ENCODE data around the gene ZNF747.
A peak's percentile ranks its signal among the peaks of the same experiment; 100 is the strongest.
"Not testable (repeated sequence)": the region's sequence is repeated elsewhere in the genome, so short reads cannot be mapped to it uniquely, and the experiment has no call there.

Gene ZNF747

DNA sequence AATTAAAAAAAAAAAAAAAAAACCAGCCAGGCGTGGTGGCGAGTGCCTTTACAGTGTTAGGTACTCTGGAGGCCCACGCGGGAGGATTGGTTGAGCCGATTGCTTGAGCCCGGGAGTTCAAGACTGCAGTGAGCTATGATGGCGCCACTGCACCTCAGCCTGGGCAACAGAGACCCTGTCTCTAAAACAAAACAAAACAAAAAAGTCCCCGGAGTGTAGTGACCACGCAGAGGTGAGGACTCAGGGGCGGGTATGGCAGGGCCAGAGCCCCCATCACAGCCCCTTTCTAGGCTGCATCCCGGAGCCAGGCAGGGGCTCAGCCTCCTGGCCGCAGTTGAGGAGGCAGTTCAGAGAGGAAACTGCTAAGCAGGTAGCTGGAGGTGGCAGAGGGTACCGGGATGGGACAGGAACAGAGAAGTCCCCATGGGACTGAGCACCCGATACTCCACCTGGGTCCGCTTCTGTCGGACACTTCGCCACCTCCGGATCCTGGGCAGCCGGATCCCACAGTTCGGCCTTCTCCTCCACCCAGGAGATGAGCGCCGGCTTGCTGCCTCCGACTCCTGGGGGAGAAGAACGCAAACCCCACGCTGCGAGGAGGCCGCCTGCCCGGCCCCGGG, 800 bp downstream of the ZNF747 start:
- DNase-seq (ENCODE audit: low spot score): peak; percentile 18

DNA sequence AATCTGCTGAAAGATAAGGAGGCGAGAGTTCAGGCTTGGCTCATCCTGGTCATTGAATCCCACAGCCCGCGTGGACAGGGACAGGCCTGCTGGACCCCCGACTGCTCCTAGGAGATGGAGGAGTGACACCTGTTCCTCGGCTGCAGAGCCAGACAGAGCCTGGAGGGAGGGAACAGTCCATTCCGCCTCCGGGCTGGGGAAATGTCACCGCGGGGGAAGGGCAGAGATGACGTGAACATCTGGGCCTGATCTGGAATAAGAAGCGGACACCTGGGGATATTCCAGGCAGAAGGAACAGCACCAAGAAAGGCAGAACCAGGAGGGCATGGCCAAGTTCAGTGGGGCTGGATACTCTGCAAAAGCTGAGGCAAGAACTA, 1.5 kb downstream of the ZNF747 start:
- DNase-seq (ENCODE audit: low spot score): no peak

DNA sequence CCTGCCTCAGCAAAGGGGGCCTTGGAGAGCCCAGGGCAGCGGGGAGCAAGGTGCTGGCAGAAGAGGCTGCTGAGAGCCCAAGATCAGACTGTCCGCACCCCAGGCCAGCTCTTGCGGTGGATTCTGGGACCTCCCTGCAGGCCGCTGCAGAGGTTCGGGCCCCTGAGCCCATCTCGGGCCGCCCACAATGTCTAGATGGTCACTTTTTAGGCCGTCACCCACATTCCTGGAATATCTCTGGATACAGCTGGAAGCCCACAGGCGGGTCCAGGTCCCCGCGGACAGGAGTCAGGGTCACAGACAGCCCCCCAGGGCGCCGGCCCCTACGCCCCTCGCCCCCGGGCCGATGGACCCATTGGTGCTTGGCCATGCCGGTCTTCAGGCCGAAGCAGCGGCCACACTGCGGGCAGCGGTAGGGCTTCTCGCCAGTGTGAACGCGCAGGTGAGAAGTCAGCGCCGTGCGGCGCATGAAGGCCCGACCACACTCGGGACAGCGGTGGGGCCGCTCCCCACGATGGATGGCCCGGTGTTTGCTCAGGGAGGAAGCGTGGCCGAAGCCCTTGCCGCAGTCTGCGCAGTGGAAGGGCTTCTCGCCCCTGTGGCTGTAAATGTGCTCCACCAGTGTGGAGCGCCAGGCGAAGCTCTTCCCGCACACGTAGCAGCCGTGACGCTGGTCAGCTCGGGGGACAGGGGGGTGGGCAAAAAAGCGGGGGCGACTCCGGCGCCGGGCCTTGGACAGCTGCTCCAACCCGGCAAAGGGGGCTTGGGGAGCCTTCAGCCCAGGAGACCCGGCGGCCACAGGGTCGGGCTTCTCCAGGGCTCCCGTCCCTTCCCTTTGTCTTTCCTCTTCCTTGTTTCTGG, 2.1 kb downstream of the ZNF747 start:
- no peak for DNase-seq (ENCODE audit: low spot score)

DNA sequence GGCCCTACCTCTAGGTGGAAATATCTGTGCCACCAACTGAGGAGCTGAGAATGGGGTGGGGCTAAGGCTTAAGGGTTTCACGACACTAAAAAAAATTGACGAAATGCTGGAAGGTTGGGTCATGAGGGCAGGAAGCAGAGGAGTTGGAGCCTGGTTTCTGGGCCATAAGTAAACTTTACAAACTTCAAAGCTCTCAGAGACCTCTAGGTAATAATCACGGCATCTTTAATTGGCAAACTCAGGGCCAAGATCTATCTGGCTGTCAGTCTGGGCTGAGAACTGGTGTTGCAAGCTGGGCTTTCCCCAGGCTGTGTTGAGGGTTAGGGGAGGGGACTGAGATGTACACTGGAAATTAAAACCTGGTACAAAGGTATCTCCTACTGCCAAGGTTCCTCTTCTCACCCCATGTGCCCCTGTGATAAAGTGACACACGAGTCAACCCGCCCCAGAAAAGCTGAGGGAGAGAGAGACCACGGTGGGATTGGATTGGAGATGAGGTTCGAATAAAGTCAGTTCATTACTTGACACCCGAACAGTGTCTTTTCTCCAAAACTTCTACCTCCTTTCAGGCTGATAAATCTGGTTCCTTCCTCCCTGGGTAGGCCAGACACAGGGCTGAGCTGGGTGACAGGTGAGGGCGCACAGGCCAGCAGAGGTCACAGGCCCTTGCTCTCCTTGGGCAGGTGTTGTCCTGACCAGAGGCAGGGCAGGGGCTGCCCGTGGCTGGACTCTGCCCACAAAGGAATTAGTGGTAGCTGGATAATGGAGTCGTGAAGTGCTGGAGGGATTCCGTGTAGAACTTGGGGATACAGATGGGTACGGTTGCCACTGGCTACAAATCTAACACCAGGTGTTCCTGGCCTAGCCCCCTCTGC, 4.3 kb downstream of the ZNF747 start:
- no peak for DNase-seq (ENCODE audit: low spot score)

DNA sequence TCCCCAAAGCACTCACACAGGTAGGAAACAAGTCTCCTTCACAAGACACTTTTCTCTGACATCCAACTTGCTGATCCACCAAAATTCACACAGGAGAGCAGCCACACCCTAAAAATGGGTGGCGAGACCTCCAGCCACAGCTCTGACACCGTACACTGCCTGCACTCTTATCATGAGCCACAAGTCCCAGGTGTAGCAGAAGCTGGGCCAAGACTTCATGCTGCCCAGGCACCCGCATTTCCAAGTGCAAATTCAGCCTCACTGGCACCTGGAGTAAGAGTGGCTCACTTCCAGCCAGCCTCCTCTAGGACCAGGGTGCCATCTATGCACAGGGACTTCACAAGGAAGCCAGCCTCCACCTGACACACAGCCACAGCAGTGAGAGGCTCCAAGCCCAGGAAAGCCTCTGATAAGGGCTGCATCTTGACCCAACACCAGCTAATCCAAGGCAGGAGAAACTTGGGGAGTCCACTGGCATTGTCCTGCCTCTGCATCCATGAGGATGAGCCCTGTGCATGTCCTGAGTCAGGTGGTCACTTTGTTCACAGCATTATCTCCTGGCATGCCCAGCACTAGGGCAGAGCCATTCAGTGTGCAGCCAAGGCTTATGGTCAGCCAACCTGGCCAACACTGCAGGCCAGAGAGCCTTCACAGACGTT, 5.7 kb downstream of the ZNF747 start:
- peak; percentile 45 for DNase-seq (ENCODE audit: low spot score)

DNA sequence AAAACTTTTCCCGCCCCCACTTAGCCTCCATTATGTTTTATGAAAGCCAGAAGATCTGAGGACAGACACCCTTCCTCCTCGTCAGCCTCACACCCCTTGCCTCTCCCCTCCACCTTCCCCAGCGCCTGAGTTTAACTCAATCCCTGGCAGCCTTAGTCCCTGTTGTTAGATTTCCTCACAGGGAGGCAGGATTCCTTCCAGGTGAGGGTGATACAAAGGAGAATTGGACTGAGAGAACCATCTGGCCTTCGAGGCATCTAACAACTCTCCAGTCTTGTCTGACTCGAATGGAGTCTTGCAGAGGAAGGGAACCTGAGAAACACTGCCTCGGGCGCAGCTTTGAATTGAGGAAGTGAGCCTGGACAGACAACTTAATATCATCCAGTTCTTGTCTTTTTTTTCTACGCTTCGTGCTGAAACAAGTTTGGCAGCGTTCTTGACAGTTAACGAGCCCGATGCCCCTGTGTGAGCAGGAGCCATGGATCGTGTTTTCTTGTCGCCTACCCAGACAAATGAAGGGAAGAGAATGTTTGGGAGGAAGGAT, 7.0 kb downstream of the ZNF747 start:
- no peak for DNase-seq (ENCODE audit: low spot score)

DNA sequence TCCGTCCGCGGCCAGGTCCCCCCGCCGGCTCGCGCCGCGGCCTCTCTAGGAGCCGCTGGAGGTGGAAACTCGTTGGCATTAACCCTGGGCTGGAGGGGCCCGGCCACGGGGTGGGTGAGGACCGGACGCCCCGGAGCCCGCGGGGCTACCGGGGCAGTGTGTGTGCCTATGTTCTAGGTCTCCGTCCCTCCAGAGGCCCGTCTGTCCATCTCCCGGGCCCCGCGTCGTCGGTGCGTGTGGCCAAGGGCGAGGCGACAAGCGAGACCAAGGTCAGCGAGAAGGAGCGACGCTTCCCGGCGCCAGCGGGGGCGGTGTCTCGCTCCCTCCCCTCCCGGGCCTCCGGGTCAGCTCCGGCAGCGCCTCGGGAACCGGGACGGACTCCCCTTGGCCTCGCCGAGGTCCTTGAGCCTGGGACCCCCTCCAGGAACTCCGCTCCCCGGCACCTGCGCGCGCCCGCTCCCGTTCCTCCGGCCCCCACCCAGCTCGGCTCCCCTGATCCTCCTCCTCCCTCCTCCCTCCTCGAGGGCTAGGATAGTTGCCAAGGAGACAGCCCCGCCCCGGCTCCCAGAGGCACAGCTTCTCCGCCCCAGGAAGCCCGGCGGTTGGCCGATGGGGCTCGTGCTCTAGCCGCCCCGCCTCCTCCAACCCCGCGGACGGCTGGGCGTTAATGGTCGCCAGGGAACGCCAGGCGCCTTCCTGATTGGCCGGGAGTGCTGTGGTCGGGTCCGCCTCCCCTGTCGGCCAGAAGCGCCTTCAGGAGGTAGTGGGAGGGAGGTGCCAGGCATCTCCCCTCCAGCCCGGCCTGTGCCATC, 7.6 kb downstream of the ZNF747 start:
- peak; percentile 99 for DNase-seq (ENCODE audit: low spot score)

DNA sequence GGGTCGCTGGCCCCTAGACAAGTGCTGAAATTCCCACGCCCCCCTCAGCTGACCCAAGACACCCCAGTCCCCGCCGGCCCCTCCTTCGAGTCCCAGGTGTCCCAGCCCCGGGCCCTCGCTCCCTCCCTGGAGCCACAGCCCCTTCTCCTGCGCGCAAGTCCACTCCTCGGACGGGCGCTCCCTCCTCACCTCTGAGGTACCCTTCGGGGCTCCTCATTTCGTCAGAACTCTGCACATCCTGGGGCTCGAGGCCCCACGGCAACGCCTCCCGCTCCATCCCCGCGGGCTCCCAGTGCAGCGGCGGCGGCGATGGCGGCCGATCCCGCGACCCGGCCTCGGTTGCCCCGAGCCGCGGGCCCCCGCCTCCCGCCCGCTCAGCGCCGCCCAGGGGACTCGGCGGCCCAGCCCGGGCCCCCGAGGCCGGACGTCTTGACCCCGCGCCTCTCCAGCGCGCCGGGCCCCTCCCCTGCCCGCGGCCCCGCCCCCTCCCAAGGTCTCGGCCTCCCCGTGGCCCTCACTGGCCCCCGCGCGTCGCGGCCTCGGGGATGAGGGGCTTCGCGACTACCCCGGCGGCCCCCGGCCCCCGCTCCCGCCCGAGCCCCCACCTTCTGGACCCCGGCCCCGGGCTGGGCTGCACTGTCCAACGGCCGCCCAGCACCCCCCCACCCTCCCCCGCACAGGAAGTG, 8.4 kb downstream of the ZNF747 start, which contains the start of gene ZNF768:
TSS of gene ZNF768 (minus strand) at position 430 of the 686 bp plus-strand sequence. CDS start at position 277, 153 bp downstream.
- no peak for DNase-seq (ENCODE audit: low spot score)

DNA sequence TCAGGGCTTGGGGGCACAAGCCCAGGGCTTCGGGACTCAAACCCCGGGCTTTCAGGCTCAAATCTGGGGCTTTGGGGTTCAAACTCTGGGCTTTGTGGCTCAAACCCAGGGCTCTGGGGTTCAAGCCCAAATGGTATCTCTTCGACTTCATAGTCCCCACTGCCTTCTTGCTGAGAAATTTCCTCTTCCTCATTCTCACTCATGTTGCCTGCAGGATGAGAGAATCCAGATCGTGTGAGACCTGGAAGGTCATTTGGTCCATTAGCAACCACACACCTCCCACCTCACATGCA, 8.9 kb downstream of the ZNF747 start:
- no peak for DNase-seq (ENCODE audit: low spot score)

DNA sequence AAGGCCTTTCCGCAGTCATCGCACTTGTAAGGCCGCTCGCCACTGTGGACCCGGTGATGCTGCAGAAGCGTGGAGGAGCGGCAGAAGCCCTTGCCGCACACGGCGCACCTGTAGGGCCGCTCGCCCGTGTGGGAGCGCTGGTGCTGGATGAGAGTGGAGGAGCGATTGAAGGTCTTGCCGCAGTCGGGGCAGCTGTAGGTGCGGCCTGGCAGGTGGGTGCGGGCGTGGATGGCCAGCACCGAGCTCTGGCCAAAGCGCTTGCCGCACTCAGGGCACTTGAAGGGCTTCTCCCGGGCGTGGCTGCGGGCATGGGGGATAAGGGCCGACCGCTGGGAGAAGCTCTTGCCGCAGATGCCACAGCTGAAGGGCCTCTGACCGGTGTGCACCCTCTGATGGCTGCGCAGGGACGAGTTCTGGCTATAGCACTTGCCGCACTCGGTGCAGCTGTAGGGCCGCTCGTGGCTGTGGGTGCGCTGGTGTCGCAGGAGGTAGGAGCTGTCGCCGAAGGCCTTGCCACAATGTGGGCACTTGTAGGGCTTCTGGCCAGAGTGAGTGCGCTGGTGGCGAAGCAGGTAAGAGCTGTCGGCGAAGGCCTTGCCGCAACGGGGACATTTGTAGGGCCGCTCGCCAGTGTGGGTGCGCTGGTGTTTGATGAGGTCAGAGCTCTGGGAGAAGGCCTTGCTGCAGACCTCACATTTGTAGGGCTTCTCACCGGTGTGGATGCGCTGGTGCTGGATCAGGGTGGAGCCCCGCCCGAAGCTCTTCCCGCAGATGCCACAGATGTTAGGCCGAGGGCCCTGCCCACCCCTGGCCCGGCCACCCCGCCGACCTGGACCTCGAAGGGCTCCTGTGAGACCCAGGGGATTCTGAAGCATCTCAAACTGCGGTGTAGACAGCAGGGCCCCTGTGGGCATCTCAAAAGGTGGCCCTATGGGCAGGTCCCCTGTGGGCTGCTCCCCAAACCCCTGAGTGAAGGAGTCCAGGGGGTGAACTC, 9.8 kb downstream of the ZNF747 start:
- no peak for DNase-seq (ENCODE audit: low spot score)

DNA sequence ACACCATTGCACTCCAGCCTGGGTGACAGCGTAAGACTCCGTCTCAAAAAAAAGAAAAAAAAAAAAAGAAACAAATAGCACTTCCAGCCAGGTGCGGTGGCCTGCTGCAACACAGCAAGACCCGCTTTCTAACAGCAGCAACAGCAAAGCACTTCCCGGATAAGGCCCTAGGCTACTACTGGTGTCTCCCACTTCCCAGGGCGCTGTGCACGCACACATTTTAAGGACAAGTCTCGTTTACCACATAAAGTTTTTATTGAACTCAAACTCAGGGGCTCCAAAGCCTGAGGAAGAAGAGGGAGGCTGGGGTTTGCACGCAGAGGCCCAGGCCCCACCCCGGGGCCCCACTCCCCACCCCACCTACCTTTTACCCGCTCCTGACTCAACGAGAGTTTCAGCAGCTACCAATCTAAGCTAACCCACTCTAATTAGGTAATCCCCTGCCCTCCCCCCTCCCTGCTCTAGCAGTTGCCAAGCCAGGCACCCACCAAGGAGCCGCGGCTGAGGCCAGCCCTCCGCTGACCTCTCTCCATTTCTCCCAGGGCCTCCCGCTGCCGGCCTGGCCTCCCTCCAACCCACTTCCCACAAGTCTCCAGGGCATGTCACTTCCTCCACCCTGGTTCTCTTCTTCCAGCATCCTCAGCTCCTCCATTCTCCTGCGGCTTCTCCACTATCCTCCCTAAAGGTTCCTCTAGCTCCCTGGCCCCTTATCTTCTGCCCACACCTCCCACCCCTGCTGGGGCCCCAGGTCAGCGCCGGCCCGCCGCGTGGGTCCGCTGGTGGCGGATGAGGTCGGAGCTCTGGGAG, 10.7 kb downstream of the ZNF747 start:
- no peak for DNase-seq (ENCODE audit: low spot score)

DNA sequence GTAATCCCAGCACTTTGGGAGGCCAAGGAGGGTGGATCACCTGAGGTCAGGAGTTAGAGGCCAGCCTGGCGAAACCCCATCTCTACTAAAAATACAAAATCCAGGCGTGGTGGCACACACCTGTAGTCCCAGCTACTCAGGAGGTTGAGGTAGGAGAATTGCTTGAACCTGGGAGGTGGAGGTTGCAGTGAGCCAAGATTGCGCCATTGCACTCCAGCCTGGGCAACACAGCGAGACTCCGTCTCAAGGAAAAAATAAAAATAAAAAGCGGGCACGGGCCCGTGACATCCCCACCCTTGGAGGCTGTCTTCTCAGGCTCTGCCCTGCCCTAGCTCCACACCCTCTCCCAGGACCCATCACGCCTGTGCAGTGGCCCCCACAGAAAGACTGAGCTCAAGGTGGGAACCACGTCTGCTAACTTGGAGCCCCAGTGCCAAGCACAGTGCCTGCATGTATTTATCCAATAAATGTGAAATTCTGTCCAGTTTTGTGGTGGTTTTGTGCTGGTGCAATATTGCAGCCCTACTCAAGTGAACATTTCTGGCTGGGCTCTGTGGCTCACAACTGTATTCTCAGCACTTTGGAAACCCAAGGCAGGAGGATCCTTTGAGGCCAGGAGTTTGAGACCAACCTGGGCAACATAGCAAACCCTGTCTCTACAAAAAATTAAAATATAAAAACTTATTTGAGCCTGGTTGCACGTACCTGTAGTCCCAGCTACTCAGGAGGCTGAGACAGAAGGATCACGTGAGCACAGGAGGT, 11.8 kb downstream of the ZNF747 start:
- not testable (repeated sequence) for DNase-seq (ENCODE audit: low spot score)

DNA sequence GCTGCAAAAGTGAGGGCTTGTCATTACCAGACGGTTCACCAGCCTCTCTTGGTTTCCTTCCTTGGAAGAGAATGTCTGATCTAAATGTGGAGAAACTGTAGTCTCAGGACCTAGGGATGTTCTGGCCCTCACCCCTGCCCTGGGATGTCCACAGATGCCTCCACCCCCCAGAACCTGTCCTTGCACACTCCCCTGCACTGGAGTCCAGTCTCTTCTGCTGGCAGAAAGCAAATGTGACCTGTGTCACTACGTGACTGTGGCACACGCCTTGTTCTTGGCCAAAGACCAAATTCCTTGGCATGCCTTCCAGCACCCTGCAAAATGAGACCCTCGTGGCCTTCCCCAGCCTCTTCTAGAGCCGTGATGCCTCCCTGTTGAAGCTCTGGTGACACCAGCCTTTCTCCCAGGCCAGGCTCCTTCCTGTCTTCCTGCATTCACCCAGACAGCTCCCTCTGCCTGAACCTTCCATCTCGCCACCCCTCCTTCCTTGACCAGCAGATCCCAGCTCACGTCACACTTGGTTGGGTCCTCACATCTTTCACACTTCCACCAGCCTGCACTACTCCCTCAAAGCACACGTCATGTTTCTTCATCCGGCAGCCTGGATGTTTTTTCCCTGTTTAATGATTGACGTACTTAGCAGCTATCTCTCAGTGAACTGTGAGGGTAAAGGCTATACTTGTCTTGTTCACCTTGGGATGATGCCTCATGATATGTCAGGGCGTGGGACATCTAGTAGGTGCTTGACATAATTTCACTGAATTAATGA, 12.6 kb downstream of the ZNF747 start:
- no peak for DNase-seq (ENCODE audit: low spot score)

DNA sequence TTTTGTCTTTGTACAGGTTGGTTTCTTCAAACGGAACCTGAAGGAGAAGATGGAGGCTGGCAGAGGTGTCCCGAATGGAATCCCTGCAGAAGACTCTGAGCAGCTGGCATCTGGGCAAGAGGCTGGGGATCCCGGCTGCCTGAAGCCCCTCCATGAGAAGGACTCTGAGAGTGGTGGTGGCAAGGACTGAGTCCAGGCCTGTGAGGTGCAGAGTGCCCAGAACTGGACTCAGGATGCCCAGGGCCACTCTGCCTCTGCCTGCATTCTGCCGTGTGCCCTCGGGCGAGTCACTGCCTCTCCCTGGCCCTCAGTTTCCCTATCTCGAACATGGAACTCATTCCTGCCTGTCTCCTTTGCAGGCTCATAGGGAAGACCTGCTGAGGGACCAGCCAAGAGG, 13.2 kb downstream of the ZNF747 start:
- DNase-seq (ENCODE audit: low spot score): no peak

DNA sequence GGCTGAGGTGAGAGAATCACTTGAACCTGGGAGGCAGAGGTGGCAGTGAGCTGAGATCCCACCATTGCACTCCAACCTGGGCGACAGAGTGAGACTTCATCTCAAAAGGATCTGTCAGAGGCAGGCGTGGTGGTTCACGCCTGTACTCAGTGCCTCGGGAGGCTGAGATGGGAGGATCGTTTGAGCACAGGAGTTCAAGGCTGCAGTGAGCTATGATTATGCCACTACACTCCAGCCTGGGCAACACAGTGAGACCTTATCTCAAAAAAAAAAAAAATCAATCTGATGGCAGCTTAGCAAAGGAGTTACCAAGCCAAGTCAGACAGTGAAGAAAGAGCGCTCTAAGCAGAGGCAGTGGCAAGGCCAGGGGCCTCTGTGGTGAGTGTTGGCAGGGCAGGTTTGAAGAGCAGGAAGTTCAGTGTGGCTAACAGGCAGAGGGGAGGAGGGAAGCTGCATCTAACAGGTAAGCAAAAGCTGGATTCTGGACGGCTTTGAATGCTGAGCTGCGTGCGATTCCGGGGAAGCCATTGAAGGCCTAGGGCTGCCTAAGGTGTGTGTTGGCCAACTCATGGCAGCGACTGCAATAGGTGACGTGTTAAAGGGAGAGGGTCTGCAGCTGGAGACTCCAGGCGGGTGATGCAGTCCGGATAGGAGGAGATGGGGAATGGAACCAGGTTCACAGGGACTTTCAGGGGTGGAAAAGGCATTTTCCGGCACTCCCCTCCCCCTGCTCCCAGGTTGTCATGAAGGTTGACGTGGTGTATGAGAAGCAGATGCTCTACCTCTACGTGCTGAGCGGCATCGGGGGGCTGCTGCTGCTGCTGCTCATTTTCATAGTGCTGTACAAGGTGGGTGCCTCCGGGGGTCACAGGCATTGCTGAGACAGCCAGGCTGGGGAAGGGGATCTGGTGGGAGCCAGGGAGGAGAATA, 15.3 kb downstream of the ZNF747 start:
- no peak for DNase-seq (ENCODE audit: low spot score)

DNA sequence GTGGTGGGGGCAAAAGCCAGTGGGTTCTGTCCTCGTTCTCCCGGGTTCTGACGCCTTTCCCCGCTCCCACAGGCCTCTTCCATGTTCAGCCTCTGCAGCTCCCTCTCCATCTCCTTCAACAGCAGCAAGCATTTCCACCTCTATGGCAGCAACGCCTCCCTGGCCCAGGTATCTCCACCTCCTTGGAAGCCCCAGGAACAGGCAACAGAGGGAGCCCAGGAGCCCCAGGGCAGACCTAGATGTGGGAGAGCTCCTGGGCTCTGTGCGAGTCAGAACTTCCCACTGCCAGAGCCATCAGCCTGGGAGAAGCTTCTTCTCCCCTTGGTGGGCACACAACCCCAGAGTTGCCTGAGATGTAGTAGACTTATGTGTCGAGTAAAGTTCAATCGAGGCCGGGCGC, 16.1 kb downstream of the ZNF747 start:
- DNase-seq (ENCODE audit: low spot score): no peak

Data from hematopoietic multipotent progenitor cell treated with erythropoietin and hydrocortisone succinate and interleukin-3 and kit ligand, for 17 days (in vitro differentiated cells).